HL-60 (cell line): ENCODE results near the gene EFCAB8.

Source experiments
- CTCF ChIP-seq: IDR thresholded peaks from one replicate; pipeline ENCODE4 v1.5.1; 2011; ENCODE audit warnings: low read length, control low read depth, inconsistent platforms; ENCODE audit not compliant: insufficient read depth
- GABPA ChIP-seq: IDR thresholded peaks from 2 replicates; pipeline ENCODE4 v1.6.1; 2012; ENCODE audit warnings: low read depth
- POLR2AphosphoS5 ChIP-seq: IDR thresholded peaks from 2 replicates; pipeline ENCODE4 v1.6.1; 2012; ENCODE audit warnings: low read depth

DNA sequence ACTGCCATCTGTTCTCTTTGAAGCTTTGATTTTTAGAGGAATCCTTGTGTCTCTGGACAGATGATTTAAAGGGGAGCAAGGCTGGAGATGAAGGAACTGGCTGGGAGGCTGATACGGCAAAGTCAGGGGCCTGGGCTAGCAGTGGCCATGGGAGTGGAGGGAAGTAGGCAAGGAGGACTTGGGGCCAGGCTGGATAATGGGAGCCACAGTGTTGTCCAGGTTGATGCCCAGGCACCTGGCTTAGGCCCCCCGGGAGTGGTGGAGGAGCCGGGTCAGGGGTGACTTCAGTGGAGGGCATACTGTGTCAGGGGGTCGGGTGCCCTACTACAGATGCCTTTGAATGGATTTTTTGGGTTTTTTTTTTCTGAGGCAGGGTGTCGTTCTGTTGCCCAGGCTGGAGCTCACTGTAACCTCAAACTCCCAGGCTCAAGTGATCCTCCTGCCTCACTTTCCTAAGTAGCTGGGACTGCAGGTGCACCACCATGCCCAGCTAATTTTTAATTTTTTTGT, 45.0 kb downstream of the EFCAB8 start:
- TF ChIP-seq CTCF (no peak), POLR2AphosphoS5 (no peak), GABPA (no peak)
